Muscle of back (tissue), 13 donors: ENCODE measurements around the gene PNO1. TPM values are rescaled to one million over a fixed set of nuclear protein-coding genes. Genes with fewer than 3 reads are reported as not detected.
"Not testable (repeated sequence)": the region's sequence is repeated elsewhere in the genome, so short reads cannot be mapped to it uniquely, and the experiment has no call there.

ENCODE experiments used
- DNase-seq, 3 donors: peaks; one replicate each; pipeline versions ENCODE4 v3.0.0 to v3.0.0-alpha.2; 2013
- long read RNA-seq, 9 donors: transcript quantifications; one replicate each; lab custom pipeline, GENCODE V29; 2026
- polyA plus RNA-seq, 10 donors: library from polyadenylated mRNA; unstranded; fragments of 120-200 nt; gene quantifications; one replicate each; pipeline ENCODE4 v1.2.1, GENCODE V29; 2013; ENCODE audit not compliant: insufficient read length in 10 of 10

Gene PNO1
- 10 to 100 TPM; 13.8 to 22.2 (median 16.2) TPM for polyA plus RNA-seq
- long read RNA-seq, donor 1, transcript PNO1-201 (7 exons, 2,286 nt), result major isoform, 14 of 14 reads
- long read RNA-seq, donor 1, partial matches to known transcripts, result 0 of 14 reads
- long read RNA-seq, donor 1, other reads (novel, unspliced or antisense), result 0 of 14 reads
- long read RNA-seq, donor 2, transcript PNO1-201 (7 exons, 2,286 nt), result major isoform, 8 of 8 reads
- long read RNA-seq, donor 2, partial matches to known transcripts, result 0 of 8 reads
- long read RNA-seq, donor 2, other reads (novel, unspliced or antisense), result 0 of 8 reads
- long read RNA-seq, donor 3, result 0 reads
- long read RNA-seq, donor 4, transcript PNO1-201 (7 exons, 2,286 nt), result major isoform, 6 of 7 reads
- long read RNA-seq, donor 4, partial matches to known transcripts, result 0 of 7 reads
- long read RNA-seq, donor 4, other reads (novel, unspliced or antisense), result 0 of 7 reads
- long read RNA-seq, donor 5, transcript PNO1-201 (7 exons, 2,286 nt), result major isoform, 7 of 7 reads
- long read RNA-seq, donor 5, partial matches to known transcripts, result 0 of 7 reads
- long read RNA-seq, donor 5, other reads (novel, unspliced or antisense), result 0 of 7 reads
- long read RNA-seq, donor 6, transcript PNO1-201 (7 exons, 2,286 nt), result major isoform, 15 of 41 reads
- long read RNA-seq, donor 6, partial matches to known transcripts, result 26 of 41 reads
- long read RNA-seq, donor 6, other reads (novel, unspliced or antisense), result 0 of 41 reads
- long read RNA-seq, donor 7, partial matches to known transcripts, result 0 of 3 reads
- long read RNA-seq, donor 7, other reads (novel, unspliced or antisense), result 0 of 3 reads
- long read RNA-seq, donor 8, transcript PNO1-201 (7 exons, 2,286 nt), result major isoform, 6 of 11 reads
- long read RNA-seq, donor 8, partial matches to known transcripts, result 5 of 11 reads
- long read RNA-seq, donor 8, other reads (novel, unspliced or antisense), result 0 of 11 reads
- long read RNA-seq, donor 9, partial matches to known transcripts, result 0 of 3 reads
- long read RNA-seq, donor 9, other reads (novel, unspliced or antisense), result 0 of 3 reads

GRCh38 chr2:68157402-68158133, at the start of gene PNO1:
TSS of gene PNO1 (plus strand) at chr2:68157888. CDS start at chr2:68157935, 47 bp downstream.
- DNase-seq, result peak; percentile 96 to 98 (median 97)

- no peak for DNase-seq
Measured at GRCh38 chr2:68108120-68108519, 49.6 kb upstream of the PNO1 start.

- DNase-seq, result no peak
Measured at GRCh38 chr2:68110102-68110501, 47.6 kb upstream of the PNO1 start.

- DNase-seq, result no peak
Measured at GRCh38 chr2:68115965-68116364, 41.7 kb upstream of the PNO1 start.

- not testable (repeated sequence) for DNase-seq
Measured at GRCh38 chr2:68117922-68118321, 39.8 kb upstream of the PNO1 start.

GRCh38 chr2:68118816-68119215, 38.9 kb upstream of the PNO1 start:
- no peak for DNase-seq

- DNase-seq, result no peak
Measured at GRCh38 chr2:68119504-68119903, 38.2 kb upstream of the PNO1 start.

GRCh38 chr2:68121873-68122679, 35.6 kb upstream of the PNO1 start:
- DNase-seq, result peak; percentile 77 to 91 (median 84)

GRCh38 chr2:68122680-68122964, 35.1 kb upstream of the PNO1 start:
- DNase-seq, result no peak

- DNase-seq, result no peak
Measured at GRCh38 chr2:68124321-68124720, 33.4 kb upstream of the PNO1 start.

GRCh38 chr2:68125821-68126220, 31.9 kb upstream of the PNO1 start:
- DNase-seq, result no peak

- DNase-seq, result no peak
Measured at GRCh38 chr2:68126561-68126960, 31.1 kb upstream of the PNO1 start.

- no peak for DNase-seq
Measured at GRCh38 chr2:68127358-68128242, 30.1 kb upstream of the PNO1 start.

- no peak for DNase-seq
Measured at GRCh38 chr2:68134120-68134519, 23.6 kb upstream of the PNO1 start.

GRCh38 chr2:68134554-68134953, 23.1 kb upstream of the PNO1 start:
- DNase-seq, result no peak

GRCh38 chr2:68135448-68136320, 22.0 kb upstream of the PNO1 start:
- no peak for DNase-seq

GRCh38 chr2:68141875-68142274, 15.8 kb upstream of the PNO1 start:
- DNase-seq, result no peak

- DNase-seq, result no peak
Measured at GRCh38 chr2:68151037-68151436, 6.7 kb upstream of the PNO1 start.
